Measurements from ENCODE around the gene RASA3.

DNA sequence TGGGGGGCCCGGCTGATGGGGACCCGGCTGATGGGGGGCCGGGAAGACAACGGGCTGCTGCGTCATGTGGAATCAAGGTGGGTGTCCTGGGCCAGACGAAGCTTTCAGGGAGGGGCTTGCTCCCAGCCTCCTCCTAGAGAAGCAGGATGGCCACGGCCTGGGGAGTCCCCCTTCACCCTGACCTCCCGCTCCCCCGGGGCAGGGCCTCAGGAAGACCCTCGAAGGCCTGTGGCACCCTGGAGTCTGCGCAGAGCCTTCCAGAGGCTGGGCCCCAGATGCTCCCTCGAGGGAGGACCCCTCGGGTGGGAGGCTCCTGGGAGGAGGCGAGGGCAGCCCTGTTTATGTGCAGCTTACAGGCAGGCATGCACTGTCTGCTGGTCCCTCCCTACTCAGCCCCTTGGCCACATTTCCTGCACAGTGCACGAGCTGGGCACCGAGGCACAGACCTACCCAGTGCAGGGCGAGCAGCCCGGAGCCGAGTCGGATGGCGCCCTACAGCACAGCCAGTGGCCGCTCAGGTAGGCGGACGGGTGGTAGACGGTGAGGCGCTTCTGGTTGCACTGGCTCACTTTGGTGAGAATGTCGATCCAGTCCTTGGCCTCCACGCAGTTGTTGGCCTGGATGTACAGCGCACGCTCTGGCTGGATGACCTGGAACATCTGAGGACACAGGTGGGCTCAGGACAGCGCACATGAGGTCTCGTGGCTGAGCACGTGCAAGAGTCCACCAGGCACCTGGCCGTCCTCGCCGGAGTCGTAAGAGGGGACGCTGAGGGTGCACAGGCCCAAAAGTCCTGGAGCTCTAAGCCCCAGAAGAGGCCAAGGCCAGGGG, 136.1 kb downstream of the RASA3 start:
- no peak for TF ChIP-seq TCF7 (CRISPR knock-in tag; IDR thresholded peaks at IDR 0.05; ENCODE audit: low read depth)
- no peak for TF ChIP-seq CREB1 (CRISPR knock-in tag; IDR thresholded peaks at IDR 0.05)
- TF ChIP-seq CTCF (IDR thresholded peaks at IDR 0.05) = no peak
- TF ChIP-seq SP1 (CRISPR knock-in tag; conservative IDR thresholded peaks at IDR 0.05) = no peak
- no peak for TF ChIP-seq RELA (CRISPR knock-in tag; IDR thresholded peaks at IDR 0.05; ENCODE audit: borderline replicate concordance)
- TF ChIP-seq TP53 (CRISPR knock-in tag; IDR thresholded peaks at IDR 0.05) = no peak
